K562 (cell line): ENCODE data around the gene RARRES1. TPM values are rescaled to one million over a fixed set of nuclear protein-coding genes. Genes with fewer than 3 reads are reported as not detected.

Experiments used
- ATAC-seq: fragments of 200-7000 bp; cut with Tn5 transposase; 3 replicates; pipeline ENCODE4 v1.9.1; 2020; ENCODE audit warnings: moderate library complexity
- BruUV-seq: library from RNA; stranded (reverse); fragments of 400-500 nt; replicated peaks from 2 replicates; lab custom pipeline; 2021; lab: Mats Ljungman, UMichigan
- CTCF ChIA-PET: fragments of 300-600 bp; formaldehyde crosslinking; extraction: SDS; loops from one replicate; lab custom pipeline; 2021; ENCODE audit warnings: low intra/inter-chr PET ratio; lab: Yijun Ruan, JAX
- POLR2A ChIA-PET: fragments of 300-600, 350-650 bp; sonication (Branson Sonifier 250); formaldehyde crosslinking; extraction: SDS; loops from one replicate; lab custom pipeline; 2021; ENCODE audit warnings: antibody characterized with exemption, inconsistent platforms; lab: Yijun Ruan, JAX
- DNase-seq, 4 experiments: peaks; one replicate each; pipeline versions ENCODE4 v3.0.0 to v3.0.0-alpha.2; 2011 to 2018; ENCODE audit warnings: low spot score in 3 of 4, mixed read lengths in 3 of 4; ENCODE audit errors: extremely low read depth in 1 of 4
- FAIRE-seq: peaks from 2 replicates; lab custom pipeline; 2011; peaks lifted over from hg19 to GRCh38; lab: Jason Lieb, UNC
- H2AFZ ChIP-seq: 2 replicates; pipeline ENCODE4 v1.6.0; 2011; ENCODE audit warnings: low read depth, low read length, control low read depth, inconsistent platforms
- H3K27ac ChIP-seq: fragments of 200-600 bp; 3 replicates; pipeline ENCODE4 v1.8.0; 2011; ENCODE audit warnings: low read depth, mild to moderate bottlenecking, control low read depth, inconsistent platforms, low read length, moderate library complexity, mixed read lengths; ENCODE audit errors: extremely low read depth
- H3K27me3 ChIP-seq, 2 experiments: fragments of 300-600 bp in 1 of 2; 2 replicates in 1 of 2; 3 replicates in 1 of 2; pipeline versions ENCODE4 v1.6.0 to v1.8.0; 2011; ENCODE audit warnings: inconsistent platforms in 2 of 2, low read length in 2 of 2, mild to moderate bottlenecking in 1 of 2, mixed read lengths in 1 of 2, moderate library complexity in 1 of 2; ENCODE audit not compliant: control insufficient read depth in 2 of 2, insufficient read depth in 2 of 2
- H3K36me3 ChIP-seq: fragments of 300-600 bp; 3 replicates; pipeline ENCODE4 v1.8.0; 2011; ENCODE audit warnings: mild to moderate bottlenecking, low read length, inconsistent platforms; ENCODE audit not compliant: control insufficient read depth, insufficient read depth
- H3K4me1 ChIP-seq, 2 experiments: fragments of 200-600 bp in 1 of 2; replicated peaks in 1 of 2; 2 replicates in 1 of 2; 3 replicates in 1 of 2; pipeline versions ENCODE4 v1.5.1 to v1.8.0; 2011; ENCODE audit warnings: inconsistent platforms in 2 of 2, low read length in 2 of 2, mild to moderate bottlenecking in 1 of 2, mixed read lengths in 1 of 2, moderate library complexity in 1 of 2; ENCODE audit not compliant: control insufficient read depth in 2 of 2, insufficient read depth in 2 of 2
- H3K4me2 ChIP-seq: 2 replicates; pipeline ENCODE4 v1.6.1; 2011; ENCODE audit warnings: low read length, control low read depth, inconsistent platforms, mixed read lengths; ENCODE audit not compliant: insufficient read depth
- H3K4me3 ChIP-seq: fragments of 200-600 bp; sonication (generic), shearing (Covaris generic); 2 replicates; pipeline ENCODE4 v1.5.1; 2016; ENCODE audit warnings: control low read depth, inconsistent platforms
- H3K79me2 ChIP-seq: fragments of 200-600 bp; 3 replicates; pipeline ENCODE4 v1.8.0; 2011; ENCODE audit warnings: low read length, inconsistent platforms; ENCODE audit not compliant: control insufficient read depth, insufficient read depth
- H3K9ac ChIP-seq, 2 experiments: 2 replicates each; pipeline versions ENCODE4 v1.6.0 to v1.6.1; 2011; ENCODE audit warnings: low read depth in 2 of 2, low read length in 2 of 2, control low read depth in 1 of 2, inconsistent platforms in 1 of 2, mild to moderate bottlenecking in 1 of 2, mixed read lengths in 1 of 2; ENCODE audit not compliant: insufficient read depth in 1 of 2
- H3K9me1 ChIP-seq: one replicate; pipeline ENCODE4 v1.6.0; 2011; ENCODE audit warnings: inconsistent platforms, mild to moderate bottlenecking, low read length, moderate library complexity; ENCODE audit not compliant: control insufficient read depth, insufficient read depth
- H3K9me3 ChIP-seq: replicated peaks from 2 replicates; pipeline ENCODE4 v1.5.1; 2011; ENCODE audit warnings: low read depth, low read length, inconsistent platforms; ENCODE audit not compliant: control insufficient read depth, insufficient read depth
- H4K20me1 ChIP-seq: replicated peaks from 2 replicates; pipeline ENCODE4 v1.6.1; 2011; ENCODE audit warnings: low read length, inconsistent platforms, mixed read lengths; ENCODE audit not compliant: control insufficient read depth, insufficient read depth
- ASH1L ChIP-seq: fragments of 450-650 bp; IDR thresholded peaks from 2 replicates; pipeline ENCODE4 v1.6.1; 2018; ENCODE audit warnings: borderline replicate concordance, mild to moderate bottlenecking, low read depth; ENCODE audit not compliant: partially characterized antibody
- HMG20A ChIP-seq: fragments of 450-650 bp; formaldehyde crosslinking; conservative IDR thresholded peaks from 2 replicates; pipeline ENCODE4 v1.4.0; 2020; ENCODE audit warnings: mild to moderate bottlenecking, mixed read lengths
- NR4A1 ChIP-seq, 2 experiments: fragments of 250-450 bp in 1 of 2; fragments of 450-650 bp in 1 of 2; sonication (Bioruptor Pico) in 1 of 2; IDR thresholded peaks; 2 replicates each; pipeline versions ENCODE4 v1.4.0 to v1.6.1; 2016 to 2020; ENCODE audit warnings: mild to moderate bottlenecking in 2 of 2, missing compliant biosample characterization in 1 of 2, missing genetic modification characterization in 1 of 2, moderate library complexity in 1 of 2
- RBM14 ChIP-seq: fragments of 200-400 bp; formaldehyde crosslinking; IDR thresholded peaks from 2 replicates; pipeline ENCODE4 v1.6.1; 2018; ENCODE audit warnings: low read depth, mild to moderate bottlenecking, low read length, moderate library complexity, borderline replicate concordance; ENCODE audit not compliant: insufficient read depth
- SRSF7 ChIP-seq: fragments of 200-400 bp; formaldehyde crosslinking; optimal IDR thresholded peaks from 2 replicates; pipeline ENCODE3; 2017; ENCODE audit warnings: mild to moderate bottlenecking, low read depth, low read length
- ZNF384 ChIP-seq: IDR thresholded peaks from 2 replicates; pipeline ENCODE4 v1.6.1; 2012; ENCODE audit warnings: low read depth, low read length, improper control_type of control experiment
- ZNF639 ChIP-seq, 2 experiments: fragments of 200-800 bp in 1 of 2; sonication (Bioruptor generic) in 1 of 2; sonication (generic) in 1 of 2; formaldehyde crosslinking in 1 of 2; IDR thresholded peaks in 1 of 2; conservative IDR thresholded peaks in 1 of 2; 2 replicates each; pipeline versions ENCODE4 v1.5.0 to v1.6.1; 2016 to 2020; ENCODE audit warnings: missing compliant biosample characterization in 1 of 2, missing genetic modification characterization in 1 of 2, missing genetic modification reagents in 1 of 2
- ZNF830 ChIP-seq: fragments of 250-450 bp; sonication (Bioruptor Pico); IDR thresholded peaks from 2 replicates; pipeline ENCODE4 v1.5.0; 2021; ENCODE audit warnings: mild to moderate bottlenecking
- WGBS: fragments of 100-300 bp; shearing (Covaris generic); methylation state at CpG from one replicate; pipeline ENCODE4 v1.1.6; 2016; ENCODE audit warnings: low coverage, mixed read lengths; ENCODE audit not compliant: insufficient coverage; ENCODE audit errors: missing lambda C conversion rate; 5-methylcytosine and 5-hydroxymethylcytosine counted together
- in situ Hi-C: fragments of 300-500 bp; cut with MboI; formaldehyde crosslinking; loops from 4 replicates; pipeline ENCODE4 v1.15.0; 2018; ENCODE audit warnings: inconsistent platforms, mixed read lengths
- intact Hi-C: fragments of 100-400 bp; cut with micrococcal nuclease; formaldehyde crosslinking; loops from 2 replicates; pipeline ENCODE4 v1.14.2; 2022
- polyA plus RNA-seq, 8 experiments: library from polyadenylated mRNA; depleted of rRNA in 4 of 8; stranded (reverse) in 5 of 8; unstranded in 3 of 8; fragments of >200 nt; fragmentation: Nextera tagmentation in 2 of 8; fragmentation: Illumina TruSeq in 1 of 8; extraction: Ambion mirVana in 2 of 8; extraction: Trizol in 1 of 8; gene quantifications; 2 replicates each; pipeline versions ENCODE4 v1.2.1 to v1.2.3, GENCODE V29; 2011 to 2014; ENCODE audit warnings: inconsistent platforms in 1 of 8, missing spikeins in 1 of 8
- total RNA-seq, 7 experiments: library from RNA; depleted of rRNA in 6 of 7; stranded (reverse); fragments of >200 nt in 6 of 7; fragmentation: Illumina TruSeq in 2 of 7; extraction: Trizol in 2 of 7; gene quantifications; 2 replicates each; pipeline versions ENCODE4 v1.2.1 to v1.2.3, GENCODE V29; 2011 to 2021; ENCODE audit warnings: low replicate concordance in 1 of 7

RARRES1 gene
- total and polyA plus RNA-seq, 9 of the 15 experiments (the other 6 are each of a cell fraction or from before 2014, with no cell fraction given), result not detected

GRCh38 chr3:158747417-158747816 is 15.2 kb upstream of the RARRES1 start (continued):
- no peak for TF ChIP-seq RBM14
- no peak for TF ChIP-seq NR4A1 (CRISPR knock-in tag; IDR thresholded peaks at IDR 0.05)
- TF ChIP-seq NR4A1 (tag; IDR thresholded peaks at IDR 0.05), result no peak
- TF ChIP-seq HMG20A (CRISPR knock-in tag), result no peak
- no peak for TF ChIP-seq ZNF384
- TF ChIP-seq ASH1L, result no peak
- TF ChIP-seq ZNF830 (CRISPR knock-in tag), result no peak

GRCh38 chr3:158745551-158745950 is 13.3 kb upstream of the RARRES1 start:
- Histone ChIP-seq H3K27ac (peak overlapping the region; percentile 87; the same call in 2 of the 3 replicates), H3K9me1 (no peaks in the 10 kb centered on the region)
- POLR2A ChIA-PET, result interaction anchor here (1.4 kb wide), 1 partner anchor 8 kb away, joined by 3 read pairs; no protein-coding TSS in a partner anchor

More at GRCh38 chr3:158745551-158745950, 13.3 kb upstream of the RARRES1 start:
- no peak for DNase-seq
- FAIRE-seq, result no peak
- Histone ChIP-seq H3K36me3 (peaks cover 52% of the 10 kb centered on the region), H3K4me2 (no peak overlapping the region), H2AFZ (no peak overlapping the region), H3K4me3 (no peak overlapping the region), H3K4me1 (peaks cover 41 to 63% of the 10 kb centered on the region in 2 experiments; a peak in 4 of 5 replicates), H3K9me3 (peaks cover 9% of the 10 kb centered on the region), H3K27me3 (no peaks in the 10 kb centered on the region), H3K79me2 (peaks cover 8% of the 10 kb centered on the region; the same call in 2 of the 3 replicates), H4K20me1 (no peaks in the 10 kb centered on the region), H3K9ac (no peak overlapping the region)
- in situ Hi-C loops (no loop called here), intact Hi-C loops (no loop called here)
- ATAC-seq, result no peak
- CTCF ChIA-PET, result interaction anchor here (0.6 kb wide), 1 partner anchor 18 kb away, joined by 3 read pairs; no protein-coding TSS in a partner anchor
- TF ChIP-seq SRSF7 (no peak), ZNF639 (CRISPR knock-in tag; conservative IDR thresholded peaks at IDR 0.05 in 1 of 2, IDR thresholded peaks at IDR 0.05 in 1 of 2) (0 out of 4 replicates have a peak, but pooled peaks of 1 of the 2 experiments have one; percentile 10)
- 38% methylated on average over 1 of the region's 1 CpG for whole genome bisulfite sequencing
- no TSS peak for BruUV-seq
